ENCODE measurements around the gene FBXO46.

DNA sequence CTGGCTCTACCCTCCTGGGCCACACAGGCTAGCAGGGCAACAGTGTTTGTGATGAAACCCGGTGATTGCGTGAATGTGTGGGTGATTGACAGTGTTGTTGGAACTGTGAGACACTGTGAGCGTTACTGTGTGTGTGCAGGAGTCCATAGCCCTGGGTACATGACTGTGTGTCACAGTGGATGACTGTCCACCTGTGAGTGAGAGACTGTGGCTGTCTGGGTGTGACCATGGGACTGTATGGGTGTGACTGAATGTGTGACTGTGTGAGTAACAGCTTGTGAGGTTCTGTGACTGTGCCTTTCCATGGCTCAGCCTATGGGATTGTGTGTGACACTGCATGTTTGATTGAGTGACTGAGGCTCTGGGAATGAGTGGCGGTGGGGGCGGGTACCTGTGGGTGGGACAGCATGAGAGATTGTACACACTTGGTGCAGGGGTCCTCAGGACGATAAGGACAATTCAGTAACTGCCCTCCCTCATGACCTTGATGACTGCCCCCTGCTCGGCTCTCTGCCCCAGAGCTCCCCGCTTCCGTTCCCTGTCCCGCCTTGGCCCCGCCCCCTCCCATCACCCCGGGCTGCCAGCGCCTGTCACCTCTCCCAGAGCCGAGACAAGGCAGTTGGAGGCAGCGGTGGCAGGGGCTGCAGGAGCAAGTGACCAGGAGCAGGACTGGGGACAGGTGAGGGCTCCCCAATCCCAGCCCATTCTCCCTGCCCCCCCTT is 62.9 kb downstream of the FBXO46 start, which contains the start of gene GIPR:
- TF ChIP-seq KIAA2018 (CRISPR knock-in tag; IDR thresholded peaks at IDR 0.05; ENCODE audit: borderline replicate concordance) (no peak), ZC3H4 (CRISPR knock-in tag; IDR thresholded peaks at IDR 0.05; ENCODE audit: borderline replicate concordance) (no peak), SP1 (IDR thresholded peaks at IDR 0.05) (no peak), SP1 (CRISPR knock-in tag; IDR thresholded peaks at IDR 0.05) (peak; percentile 41; the same call in 1 of the 2 replicates), FOSL2 (CRISPR knock-in tag; IDR thresholded peaks at IDR 0.05) (no peak), MXD4 (CRISPR knock-in tag; IDR thresholded peaks at IDR 0.05) (no peak), TARDBP (CRISPR knock-in tag; IDR thresholded peaks at IDR 0.05) (no peak), SETDB1 (CRISPR knock-in tag; IDR thresholded peaks at IDR 0.05; ENCODE audit: borderline replicate concordance) (no peak), ZNF709 (CRISPR knock-in tag; IDR thresholded peaks at IDR 0.05) (no peak), FOXM1 (CRISPR knock-in tag; IDR thresholded peaks at IDR 0.05) (no peak), EZH2 (conservative IDR thresholded peaks at IDR 0.05; ENCODE audit: low read depth, low read length) (no peak)
- TF ChIP-seq, protein P1, sequence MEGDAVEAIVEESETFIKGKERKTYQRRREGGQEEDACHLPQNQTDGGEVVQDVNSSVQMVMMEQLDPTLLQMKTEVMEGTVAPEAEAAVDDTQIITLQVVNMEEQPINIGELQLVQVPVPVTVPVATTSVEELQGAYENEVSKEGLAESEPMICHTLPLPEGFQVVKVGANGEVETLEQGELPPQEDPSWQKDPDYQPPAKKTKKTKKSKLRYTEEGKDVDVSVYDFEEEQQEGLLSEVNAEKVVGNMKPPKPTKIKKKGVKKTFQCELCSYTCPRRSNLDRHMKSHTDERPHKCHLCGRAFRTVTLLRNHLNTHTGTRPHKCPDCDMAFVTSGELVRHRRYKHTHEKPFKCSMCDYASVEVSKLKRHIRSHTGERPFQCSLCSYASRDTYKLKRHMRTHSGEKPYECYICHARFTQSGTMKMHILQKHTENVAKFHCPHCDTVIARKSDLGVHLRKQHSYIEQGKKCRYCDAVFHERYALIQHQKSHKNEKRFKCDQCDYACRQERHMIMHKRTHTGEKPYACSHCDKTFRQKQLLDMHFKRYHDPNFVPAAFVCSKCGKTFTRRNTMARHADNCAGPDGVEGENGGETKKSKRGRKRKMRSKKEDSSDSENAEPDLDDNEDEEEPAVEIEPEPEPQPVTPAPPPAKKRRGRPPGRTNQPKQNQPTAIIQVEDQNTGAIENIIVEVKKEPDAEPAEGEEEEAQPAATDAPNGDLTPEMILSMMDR (CRISPR knock-in tag; IDR thresholded peaks at IDR 0.05): no peak
